Gastroesophageal sphincter (tissue), 3 donors: Measurements from ENCODE around the gene ULK4.

Experiments
- EP300 ChIP-seq: sonication (generic); formaldehyde crosslinking; IDR thresholded peaks from one replicate; pipeline ENCODE4 v1.6.1; 2017; ENCODE audit warnings: antibody characterized with exemption, mild to moderate bottlenecking
- POLR2A ChIP-seq, 2 donors: fragments of 450-650 bp; IDR thresholded peaks; one replicate each; pipeline ENCODE4 v1.6.1; 2017; ENCODE audit warnings: antibody characterized with exemption in 2 of 2, mild to moderate bottlenecking in 2 of 2, moderate library complexity in 1 of 2
- POLR2AphosphoS5 ChIP-seq: sonication (generic); formaldehyde crosslinking; IDR thresholded peaks from one replicate; pipeline ENCODE4 v1.6.1; 2017; ENCODE audit warnings: antibody characterized with exemption
- TF ChIP-seq, protein P1 (sequence below), 4 experiments: fragments of 200-600 bp in 2 of 4; fragments of 450-650 bp in 2 of 4; sonication (generic) in 1 of 4; IDR thresholded peaks; one replicate each; pipeline ENCODE4 v1.5.1; 2017 to 2019; ENCODE audit warnings: antibody characterized with exemption in 4 of 4, mild to moderate bottlenecking in 2 of 4, moderate library complexity in 2 of 4

DNA sequence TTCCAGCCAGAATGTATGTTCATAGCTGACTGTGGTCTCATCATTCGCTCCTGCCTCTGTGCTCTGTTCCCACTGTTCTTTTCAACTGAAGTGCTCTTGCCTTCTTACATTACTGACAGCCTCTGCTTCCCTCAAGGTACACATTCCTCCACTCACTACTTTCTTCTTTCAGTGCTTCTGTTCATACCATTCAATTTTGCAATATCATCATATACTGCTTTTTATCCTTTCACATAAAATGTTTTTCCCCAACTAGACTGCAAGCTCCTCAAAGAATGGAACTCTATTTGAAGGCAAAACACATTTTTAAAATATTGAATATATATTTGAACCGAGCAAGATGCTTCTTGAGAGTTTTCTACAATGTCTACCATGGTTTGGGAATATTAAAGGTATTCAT is 471.5 kb downstream of the ULK4 start:
- TF ChIP-seq POLR2A (IDR thresholded peaks at IDR 0.05) (no peak), POLR2AphosphoS5 (no peak), EP300 (no peak)
- TF ChIP-seq, protein P1, sequence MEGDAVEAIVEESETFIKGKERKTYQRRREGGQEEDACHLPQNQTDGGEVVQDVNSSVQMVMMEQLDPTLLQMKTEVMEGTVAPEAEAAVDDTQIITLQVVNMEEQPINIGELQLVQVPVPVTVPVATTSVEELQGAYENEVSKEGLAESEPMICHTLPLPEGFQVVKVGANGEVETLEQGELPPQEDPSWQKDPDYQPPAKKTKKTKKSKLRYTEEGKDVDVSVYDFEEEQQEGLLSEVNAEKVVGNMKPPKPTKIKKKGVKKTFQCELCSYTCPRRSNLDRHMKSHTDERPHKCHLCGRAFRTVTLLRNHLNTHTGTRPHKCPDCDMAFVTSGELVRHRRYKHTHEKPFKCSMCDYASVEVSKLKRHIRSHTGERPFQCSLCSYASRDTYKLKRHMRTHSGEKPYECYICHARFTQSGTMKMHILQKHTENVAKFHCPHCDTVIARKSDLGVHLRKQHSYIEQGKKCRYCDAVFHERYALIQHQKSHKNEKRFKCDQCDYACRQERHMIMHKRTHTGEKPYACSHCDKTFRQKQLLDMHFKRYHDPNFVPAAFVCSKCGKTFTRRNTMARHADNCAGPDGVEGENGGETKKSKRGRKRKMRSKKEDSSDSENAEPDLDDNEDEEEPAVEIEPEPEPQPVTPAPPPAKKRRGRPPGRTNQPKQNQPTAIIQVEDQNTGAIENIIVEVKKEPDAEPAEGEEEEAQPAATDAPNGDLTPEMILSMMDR (IDR thresholded peaks at IDR 0.05) = no peak
